Measurements from ENCODE around the gene RNASET2. TPM values are rescaled to one million over a fixed set of nuclear protein-coding genes. Genes with fewer than 3 reads are reported as not detected.
A peak's percentile ranks its signal among the peaks of the same experiment; 100 is the strongest.

The RNASET2 gene
- total and polyA plus RNA-seq, 12 donors = 19.4 to 218 (median 59.6) TPM

- intact Hi-C loops (cut with DNase I) = loop anchor here (5.0 to 10.0 kb wide), 2 partner anchors 142 to 145 kb away; no protein-coding TSS in a partner anchor
- no peaks in the 10 kb centered on the region for H3K9me3 ChIP-seq (replicated peaks in 1 of 3)
- TF ChIP-seq, protein P1, sequence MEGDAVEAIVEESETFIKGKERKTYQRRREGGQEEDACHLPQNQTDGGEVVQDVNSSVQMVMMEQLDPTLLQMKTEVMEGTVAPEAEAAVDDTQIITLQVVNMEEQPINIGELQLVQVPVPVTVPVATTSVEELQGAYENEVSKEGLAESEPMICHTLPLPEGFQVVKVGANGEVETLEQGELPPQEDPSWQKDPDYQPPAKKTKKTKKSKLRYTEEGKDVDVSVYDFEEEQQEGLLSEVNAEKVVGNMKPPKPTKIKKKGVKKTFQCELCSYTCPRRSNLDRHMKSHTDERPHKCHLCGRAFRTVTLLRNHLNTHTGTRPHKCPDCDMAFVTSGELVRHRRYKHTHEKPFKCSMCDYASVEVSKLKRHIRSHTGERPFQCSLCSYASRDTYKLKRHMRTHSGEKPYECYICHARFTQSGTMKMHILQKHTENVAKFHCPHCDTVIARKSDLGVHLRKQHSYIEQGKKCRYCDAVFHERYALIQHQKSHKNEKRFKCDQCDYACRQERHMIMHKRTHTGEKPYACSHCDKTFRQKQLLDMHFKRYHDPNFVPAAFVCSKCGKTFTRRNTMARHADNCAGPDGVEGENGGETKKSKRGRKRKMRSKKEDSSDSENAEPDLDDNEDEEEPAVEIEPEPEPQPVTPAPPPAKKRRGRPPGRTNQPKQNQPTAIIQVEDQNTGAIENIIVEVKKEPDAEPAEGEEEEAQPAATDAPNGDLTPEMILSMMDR (IDR thresholded peaks at IDR 0.05) = no peak
- TF ChIP-seq POLR2A (IDR thresholded peaks at IDR 0.05) = no peak
- peak overlapping the region; percentile 81 to 97 (median 86) for H3K4me3 ChIP-seq
- H3K27me3 ChIP-seq = no peaks in the 10 kb centered on the region
- peak overlapping the region in 3 of 5 donors; percentile 60 to 77 (median 77) for H3K27ac ChIP-seq
- no peaks in the 10 kb centered on the region for H3K36me3 ChIP-seq (replicated peaks in 1 of 2)
- DNase-seq = no peak
- WGBS, 4 donors = 2 to 3% (median 2%) methylated on average over 6 to 10 of the region's 10 CpGs
- peaks cover 3 to 32% of the 10 kb centered on the region in 2 donors for H3K4me1 ChIP-seq (replicated peaks in 1 of 2)
Observed at GRCh38 chr6:166999884-167000253, 43.5 kb upstream of the RNASET2 start.

DNA sequence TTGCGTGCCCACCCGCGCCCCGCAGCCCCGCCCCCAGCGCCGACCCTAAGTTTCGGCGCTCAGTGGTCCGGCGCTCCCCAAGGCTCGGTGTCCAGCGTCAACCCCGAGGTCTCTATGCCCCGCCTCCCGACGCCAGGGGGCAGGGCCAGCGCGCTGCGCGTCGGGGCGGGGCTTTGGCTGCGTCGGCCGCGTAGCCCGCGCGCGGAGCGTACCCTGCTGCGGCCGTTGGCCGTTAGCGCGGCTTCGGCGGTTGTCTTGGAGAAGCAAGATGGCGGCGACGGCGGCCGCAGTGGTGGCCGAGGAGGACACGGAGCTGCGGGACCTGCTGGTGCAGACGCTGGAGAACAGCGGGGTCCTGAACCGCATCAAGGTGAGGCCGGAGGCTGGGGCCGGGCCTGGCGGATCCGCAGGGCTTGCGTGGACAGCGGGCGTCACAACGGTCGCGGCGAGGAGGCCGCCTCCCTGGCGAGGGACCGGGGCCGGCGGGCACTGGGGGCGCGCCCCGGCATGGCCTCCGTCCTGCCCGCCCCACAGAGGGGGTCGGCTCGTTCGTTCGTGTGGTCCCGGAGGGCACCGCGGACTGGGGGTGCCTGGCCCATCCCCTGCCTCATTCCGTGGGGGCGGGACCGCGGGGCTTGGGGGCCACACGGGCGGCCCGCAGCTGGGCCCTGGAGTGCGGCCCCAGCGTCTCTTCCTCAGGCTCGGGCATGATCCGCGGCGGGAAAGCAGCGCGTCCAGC lies 43.0 kb upstream of the RNASET2 start, which contains the start of gene CEP43:
TSS of gene CEP43 (plus strand) at position 253 of the 739 bp plus-strand sequence. CDS start at position 269, 16 bp downstream.
- peaks cover 3 to 32% of the 10 kb centered on the region in 2 donors for H3K4me1 ChIP-seq (replicated peaks in 1 of 2)
- DNase-seq = peak; percentile 94 to 96 (median 95)
- WGBS, 4 donors = 0 to 1% methylated on average over 92 to 93 of the region's 93 CpGs; no CpG with 5 or more reads in 2 of the 4 donors
- H3K4me3 ChIP-seq = peak within 1 kb of the TSS; percentile 81 to 97 (median 86)
- TF ChIP-seq, protein P1 (IDR thresholded peaks at IDR 0.05) = peak in 2 of 6 experiments; percentile 8 to 45
- TF ChIP-seq POLR2A (IDR thresholded peaks at IDR 0.05) = peak; percentile 29 to 54
- H3K27ac ChIP-seq = peak within 1 kb of the TSS in 4 of 5 donors; percentile 60 to 77 (median 70)
- no peaks in the 10 kb centered on the region for H3K9me3 ChIP-seq (replicated peaks in 1 of 3)
- intact Hi-C loops (cut with DNase I) = loop anchor here (5.0 to 10.0 kb wide), 2 partner anchors 143 to 145 kb away; no protein-coding TSS in a partner anchor
- H3K36me3 ChIP-seq (replicated peaks in 1 of 2) = no peaks in the 10 kb centered on the region
- H3K27me3 ChIP-seq = no peaks in the 10 kb centered on the region

DNA sequence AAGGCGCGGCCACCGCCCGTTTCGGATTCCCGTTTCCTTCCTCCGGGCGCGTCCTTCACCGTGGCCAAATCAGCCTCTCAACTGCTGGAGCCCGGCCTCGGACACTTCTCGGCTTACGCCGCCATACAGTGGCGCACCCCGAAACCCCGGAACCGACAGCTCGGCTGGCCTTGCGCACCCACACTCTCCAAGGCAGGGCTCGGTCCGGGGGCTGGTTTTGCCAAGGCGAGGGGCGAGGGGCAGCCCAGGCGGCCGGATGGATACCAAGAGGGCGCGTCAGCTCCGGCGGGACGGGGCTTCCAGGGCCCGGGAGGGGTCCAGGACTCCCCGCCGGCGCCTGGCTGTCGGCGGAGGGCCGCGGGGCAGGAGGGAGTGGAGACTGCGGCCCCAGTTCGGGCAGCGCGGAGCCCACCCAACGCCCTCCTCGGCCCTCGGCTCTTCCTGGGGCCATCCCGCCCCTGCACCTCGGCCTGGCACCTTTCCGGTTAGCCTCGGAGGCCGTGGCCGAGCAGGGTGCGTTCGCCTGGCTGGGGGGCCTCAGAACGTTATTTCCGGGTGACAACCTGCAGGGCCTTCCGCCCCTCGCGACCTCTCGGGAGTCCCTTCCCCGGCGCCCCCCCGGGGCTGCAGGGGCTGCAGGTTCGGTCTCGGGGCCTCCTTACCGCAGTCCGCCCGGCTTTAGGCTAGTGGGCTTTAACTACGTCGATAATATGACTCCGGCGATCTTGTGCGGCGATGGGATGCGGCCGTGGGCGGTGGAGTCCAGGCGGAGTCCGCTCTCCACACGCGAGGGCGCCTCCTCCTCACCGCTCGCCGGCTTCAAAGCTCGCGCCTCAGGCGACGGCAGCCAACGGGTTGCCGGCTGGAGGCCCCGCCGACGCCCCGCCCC lies 42.1 kb upstream of the RNASET2 start:
- peak overlapping the region in 3 of 5 donors; percentile 60 to 77 (median 77) for H3K27ac ChIP-seq
- WGBS, 4 donors = 0% methylated on average over 3 to 96 of the region's 96 CpGs
- DNase-seq = peak in 6 of 7 donors; percentile 18 to 56 (median 29)

GRCh38 chr6:166997768-166998255 lies 41.5 kb upstream of the RNASET2 start:
- peak; percentile 58 to 90 (median 79) for DNase-seq
- Histone ChIP-seq H3K9me3 (replicated peaks in 1 of 3) (no peaks in the 10 kb centered on the region), H3K36me3 (replicated peaks in 1 of 2) (no peaks in the 10 kb centered on the region), H3K27me3 (no peaks in the 10 kb centered on the region), H3K27ac (peak overlapping the region in 3 of 5 donors; percentile 60 to 77 (median 77)), H3K4me3 (peak overlapping the region in 2 of 4 donors; percentile 81 to 87), H3K4me1 (replicated peaks in 1 of 2) (peaks cover 3 to 23% of the 10 kb centered on the region in 2 donors)
- 2 to 9% (median 4%) methylated on average over 17 to 38 of the region's 38 CpGs for WGBS, 4 donors
- intact Hi-C loops (cut with DNase I) = loop anchor here (5.0 to 10.0 kb wide), 2 partner anchors 144 to 147 kb away; no protein-coding TSS in a partner anchor
- TF ChIP-seq POLR2A (IDR thresholded peaks at IDR 0.05) = no peak
- TF ChIP-seq, protein P1 (IDR thresholded peaks at IDR 0.05) = peak; percentile 17 to 62 (median 52)

More for the DNA sequence above, 42.1 kb upstream of the RNASET2 start:
- Histone ChIP-seq H3K9me3 (replicated peaks in 1 of 3) (no peaks in the 10 kb centered on the region), H3K36me3 (replicated peaks in 1 of 2) (no peaks in the 10 kb centered on the region), H3K27me3 (no peaks in the 10 kb centered on the region), H3K4me1 (replicated peaks in 1 of 2) (peaks cover 3 to 26% of the 10 kb centered on the region in 2 donors), H3K4me3 (peak overlapping the region; percentile 37 to 87 (median 82))
- intact Hi-C loops (cut with DNase I) = loop anchor here (5.0 to 10.0 kb wide), 2 partner anchors 144 to 146 kb away; no protein-coding TSS in a partner anchor
- no peak for TF ChIP-seq POLR2A (IDR thresholded peaks at IDR 0.05)

Measured in adrenal gland (tissue), 12 donors.